ENCODE data around the gene GALNT1.

DNA sequence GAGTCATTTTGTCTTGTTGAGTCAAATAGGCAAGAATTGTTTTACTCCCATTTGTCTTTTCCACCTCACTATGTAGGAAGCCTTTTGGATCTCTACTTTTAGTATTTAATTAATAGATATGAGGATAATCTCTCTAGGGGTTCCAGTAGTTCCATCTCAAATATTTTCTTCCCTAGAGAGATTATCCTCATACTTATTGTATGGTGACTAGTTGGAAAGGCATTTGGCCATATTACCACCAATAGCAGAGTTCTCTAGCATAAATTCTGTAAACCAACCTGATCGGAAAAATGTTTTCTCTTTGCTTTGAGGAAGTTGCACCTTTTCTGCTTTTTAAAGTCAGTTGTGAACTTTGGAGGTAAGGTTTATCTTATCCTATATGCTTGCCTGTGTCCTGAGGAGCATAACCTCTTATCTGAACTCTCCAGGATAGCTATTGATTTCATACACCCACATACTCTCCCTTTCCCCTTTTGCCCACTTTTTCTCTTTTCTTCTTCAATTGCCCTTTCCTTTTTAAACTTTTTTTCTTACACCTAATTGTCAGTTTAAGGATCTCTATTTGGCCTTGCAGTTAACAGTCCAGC is 100.8 kb downstream of the GALNT1 start:
- no peak for TF ChIP-seq POLR2A (IDR thresholded peaks at IDR 0.05)
- no peak for TF ChIP-seq POLR2AphosphoS5 (IDR thresholded peaks at IDR 0.05)

All from prostate gland (tissue), 1 donor.